SK-N-MC (cell line): ENCODE results near the gene PHLDB2.

Source experiments
- EZH2 ChIP-seq: fragments of 200-600 bp; sonication (generic); IDR thresholded peaks from one replicate; pipeline ENCODE4 v1.6.1; 2017; ENCODE audit warnings: antibody characterized with exemption
- POLR2AphosphoS5 ChIP-seq: IDR thresholded peaks from 2 replicates; pipeline ENCODE4 v1.6.1; 2012; ENCODE audit warnings: mild to moderate bottlenecking, low read depth, low read length, borderline replicate concordance

- TF ChIP-seq EZH2 (no peak), POLR2AphosphoS5 (no peak)
These were observed 26.5 kb downstream of the PHLDB2 start for GRCh38 chr3:111885578-111885977.
